AG09309 (cell line): Measurements from ENCODE around the gene POU2AF2.

ENCODE experiments used
- DNase-seq: peaks from one replicate; pipeline ENCODE4 v3.0.0-alpha.2; 2010; ENCODE audit warnings: low read depth
- H3K4me3 ChIP-seq: 2 replicates; pipeline ENCODE4 v1.5.1; 2011; ENCODE audit warnings: mild to moderate bottlenecking, low read depth, low read length, moderate library complexity; ENCODE audit not compliant: control insufficient read depth
- CTCF ChIP-seq: IDR thresholded peaks from 2 replicates; pipeline ENCODE4 v1.5.1; 2011; ENCODE audit warnings: mild to moderate bottlenecking, low read depth, low read length, inconsistent platforms; ENCODE audit not compliant: insufficient read depth, control insufficient read depth; ENCODE audit errors: missing control alignments

Gene POU2AF2

GRCh38 chr11:111245425-111245824 lies at the start of gene POU2AF2:
POU2AF2 (plus strand) TSS chr11:111245725; CDS start chr11:111245854, 129 bp downstream.
- no peak for DNase-seq
- no peak within 1 kb of the TSS for H3K4me3 ChIP-seq
- no peak for TF ChIP-seq CTCF

- DNase-seq, result no peak
- TF ChIP-seq CTCF, result no peak
- no peak overlapping the region for H3K4me3 ChIP-seq
Measured at GRCh38 chr11:111200010-111200534, 45.5 kb upstream of the POU2AF2 start.

GRCh38 chr11:111204211-111204610 lies 41.3 kb upstream of the POU2AF2 start:
- DNase-seq, result no peak
- TF ChIP-seq CTCF, result no peak
- H3K4me3 ChIP-seq, result no peak overlapping the region

- no peak for DNase-seq
- H3K4me3 ChIP-seq, result no peak overlapping the region
- TF ChIP-seq CTCF, result no peak
Measured at GRCh38 chr11:111205632-111206385, 39.7 kb upstream of the POU2AF2 start.

GRCh38 chr11:111206472-111206871 lies 39.1 kb upstream of the POU2AF2 start:
- TF ChIP-seq CTCF, result no peak
- H3K4me3 ChIP-seq, result no peak overlapping the region
- DNase-seq, result no peak

- no peak for TF ChIP-seq CTCF
- H3K4me3 ChIP-seq, result no peak overlapping the region
- DNase-seq, result no peak
Measured at GRCh38 chr11:111207213-111207612, 38.3 kb upstream of the POU2AF2 start.
